GM08714 (cell line): Measurements from ENCODE around the gene FANCE.
A peak's percentile ranks its signal among the peaks of the same experiment; 100 is the strongest.

ENCODE experiments used
- H3K4me3 ChIP-seq: fragments of 200-500 bp; sonication (Bioruptor generic); 2 replicates; pipeline ENCODE4 v1.5.1; 2014; ENCODE audit warnings: mild to moderate bottlenecking, low read length, inconsistent platforms
- ZNF274 ChIP-seq: IDR thresholded peaks from 2 replicates; pipeline ENCODE4 v1.6.1; 2012; ENCODE audit warnings: mild to moderate bottlenecking, low read depth, low read length

FANCE gene

DNA sequence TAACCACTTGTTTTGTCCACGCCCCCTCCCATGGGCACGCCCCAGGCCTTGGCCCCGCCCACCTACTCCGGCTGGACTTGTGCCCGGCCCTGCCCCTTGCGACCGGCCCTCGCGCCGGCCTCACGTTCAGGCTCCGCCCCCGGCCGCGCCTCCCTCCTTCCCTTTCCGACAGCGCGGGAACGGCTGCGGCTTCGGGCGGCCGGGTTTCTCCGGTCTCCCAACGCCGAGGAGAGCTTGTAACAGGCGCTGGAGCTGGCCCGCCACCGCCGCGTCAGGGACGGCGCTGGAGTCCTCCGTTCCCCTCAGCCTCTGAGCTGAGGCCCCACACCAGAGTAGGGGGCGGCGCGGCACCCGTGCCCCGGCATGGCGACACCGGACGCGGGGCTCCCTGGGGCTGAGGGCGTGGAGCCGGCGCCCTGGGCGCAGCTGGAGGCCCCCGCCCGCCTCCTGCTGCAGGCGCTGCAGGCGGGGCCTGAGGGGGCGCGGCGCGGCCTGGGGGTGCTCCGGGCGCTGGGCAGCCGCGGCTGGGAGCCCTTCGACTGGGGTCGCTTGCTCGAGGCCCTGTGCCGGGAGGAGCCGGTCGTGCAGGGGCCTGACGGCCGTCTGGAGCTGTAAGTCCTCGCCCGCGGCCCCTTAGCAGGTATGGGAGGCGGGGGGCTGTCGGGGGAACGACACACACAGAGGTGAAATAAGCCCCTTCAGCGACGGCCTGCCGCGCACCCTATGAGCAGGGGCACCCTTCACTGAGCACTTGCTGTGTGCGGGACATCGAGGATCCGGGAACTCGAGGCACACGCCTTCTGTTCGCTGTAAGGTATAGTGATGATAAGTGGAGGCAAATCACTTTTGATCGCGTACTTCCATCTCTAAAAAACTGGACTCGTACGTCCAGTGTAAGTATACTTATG is at the start of gene FANCE:
FANCE (plus strand) TSS at position 156 of the 908 bp plus-strand sequence; CDS start at position 364, 208 bp downstream.
- no peak for TF ChIP-seq ZNF274
- peak within 1 kb of the TSS; percentile 93 for H3K4me3 ChIP-seq

GRCh38 chr6:35402856-35403191 is 49.3 kb upstream of the FANCE start:
- H3K4me3 ChIP-seq = no peak overlapping the region
- TF ChIP-seq ZNF274 = no peak

DNA sequence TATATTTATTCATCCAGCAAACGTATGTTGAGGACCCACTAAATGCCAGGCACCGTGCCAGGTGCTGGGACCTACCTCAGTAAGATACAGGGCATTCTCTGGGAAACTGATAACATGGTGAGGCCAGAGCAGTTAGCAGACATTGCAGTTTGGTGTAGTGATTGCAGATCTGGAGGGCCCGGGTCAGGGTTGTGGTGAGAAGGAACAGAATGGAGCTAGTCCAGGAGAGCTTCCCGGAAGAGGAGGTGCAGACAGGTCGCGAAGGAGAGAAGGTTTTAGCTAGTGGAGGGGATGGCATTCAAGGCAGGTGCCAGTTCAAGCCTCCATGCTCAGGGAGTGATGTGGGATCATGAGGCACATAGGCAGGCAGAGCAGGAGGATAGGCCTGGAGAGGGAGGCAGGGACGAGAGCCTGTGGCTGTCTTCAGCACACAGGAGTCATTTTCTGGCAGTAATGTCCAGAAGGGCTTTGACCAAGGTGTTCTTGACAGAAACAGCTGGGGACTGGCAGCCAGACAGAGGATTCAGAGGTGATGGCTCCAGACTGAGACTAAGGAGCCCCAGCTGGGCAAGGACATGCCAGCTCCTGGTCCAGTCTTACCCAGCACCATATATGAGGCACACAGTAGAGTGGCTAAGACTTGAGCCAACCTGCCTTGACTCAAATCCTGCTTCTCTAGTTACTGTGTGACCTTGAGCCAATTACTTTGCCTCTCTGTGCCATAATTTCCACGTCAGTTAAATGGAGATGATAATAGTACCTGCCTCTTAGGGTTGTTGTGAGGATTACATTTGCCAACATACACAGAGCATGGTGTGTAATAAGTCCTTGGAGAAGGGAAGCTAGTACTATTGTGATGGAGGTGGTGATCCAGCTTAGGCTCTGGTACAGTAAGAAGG is 48.3 kb upstream of the FANCE start:
- H3K4me3 ChIP-seq = no peak overlapping the region
- TF ChIP-seq ZNF274 = no peak

- H3K4me3 ChIP-seq = no peak overlapping the region
- no peak for TF ChIP-seq ZNF274
Observed at GRCh38 chr6:35406711-35407485, 45.2 kb upstream of the FANCE start.

- no peak for TF ChIP-seq ZNF274
- no peak overlapping the region for H3K4me3 ChIP-seq
Observed at GRCh38 chr6:35409245-35409644, 42.9 kb upstream of the FANCE start.

DNA sequence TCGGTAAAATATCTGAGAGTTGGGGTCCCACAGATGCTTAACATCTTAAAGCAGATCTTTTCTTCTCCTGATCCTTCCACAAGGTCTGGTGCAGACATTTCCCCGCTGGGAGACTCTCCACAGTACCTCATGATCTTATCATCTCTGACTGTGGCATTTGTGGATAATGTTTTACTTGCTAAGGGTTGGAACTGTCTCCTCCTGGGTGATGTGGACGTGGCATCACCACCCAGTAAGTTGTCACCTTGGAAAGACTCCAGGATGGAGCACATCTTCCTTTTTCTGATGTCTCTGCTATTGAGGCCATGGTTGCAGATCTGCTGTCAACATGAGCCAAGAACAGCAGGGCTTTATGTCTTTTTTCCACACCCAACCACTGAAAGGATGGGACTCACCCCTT is 42.0 kb upstream of the FANCE start:
- no peak for TF ChIP-seq ZNF274

GRCh38 chr6:35411066-35411465 is 41.1 kb upstream of the FANCE start:
- no peak overlapping the region for H3K4me3 ChIP-seq
- TF ChIP-seq ZNF274 = no peak

More for the DNA sequence above, 42.0 kb upstream of the FANCE start:
- H3K4me3 ChIP-seq = no peak overlapping the region

- TF ChIP-seq ZNF274 = no peak
- H3K4me3 ChIP-seq = no peak overlapping the region
Observed at GRCh38 chr6:35412102-35412501, 40.0 kb upstream of the FANCE start.

DNA sequence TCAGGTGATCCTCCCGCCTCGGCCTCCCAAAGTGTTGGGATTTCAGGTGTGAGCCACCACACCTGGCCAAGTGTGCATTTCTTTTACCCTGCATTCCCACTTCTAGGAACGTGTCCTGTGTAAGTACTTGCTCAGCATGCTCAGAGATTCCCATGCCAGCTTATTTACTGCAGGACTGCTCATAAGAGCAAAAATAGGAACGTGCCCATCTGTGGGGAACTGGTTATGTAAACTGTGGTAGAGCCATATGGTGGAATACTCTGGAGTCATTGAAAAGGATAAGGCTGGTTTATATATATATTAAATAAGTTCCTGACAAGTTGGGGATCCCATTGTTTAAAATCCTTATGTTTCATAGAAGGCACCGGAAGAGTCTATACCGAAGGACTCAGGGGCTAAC is 38.2 kb upstream of the FANCE start:
- TF ChIP-seq ZNF274 = no peak
- no peak overlapping the region for H3K4me3 ChIP-seq

GRCh38 chr6:35415065-35415891 is 36.9 kb upstream of the FANCE start:
- TF ChIP-seq ZNF274 = no peak
- H3K4me3 ChIP-seq = no peak overlapping the region

GRCh38 chr6:35417979-35418661 is 34.0 kb upstream of the FANCE start:
- TF ChIP-seq ZNF274 = no peak
- H3K4me3 ChIP-seq = no peak overlapping the region

GRCh38 chr6:35419417-35419816 is 32.7 kb upstream of the FANCE start:
- TF ChIP-seq ZNF274 = no peak
- H3K4me3 ChIP-seq = no peak overlapping the region

DNA sequence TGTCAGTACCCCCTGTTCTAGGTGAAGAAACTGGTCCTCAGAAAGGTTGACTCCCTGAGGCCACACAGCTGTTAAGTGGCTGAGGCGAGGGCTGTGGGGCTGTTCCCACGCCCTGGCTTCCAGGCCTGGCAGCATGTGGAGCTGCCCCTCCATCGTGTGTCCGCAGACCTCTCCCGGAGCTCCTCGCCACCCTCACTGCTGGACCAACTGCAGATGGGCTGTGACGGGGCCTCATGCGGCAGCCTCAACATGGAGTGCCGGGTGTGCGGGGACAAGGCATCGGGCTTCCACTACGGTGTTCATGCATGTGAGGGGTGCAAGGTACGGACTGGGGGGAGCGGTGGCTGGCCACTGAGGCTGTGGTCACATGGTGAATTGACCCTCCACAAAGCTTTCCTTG is 32.2 kb upstream of the FANCE start:
- no peak overlapping the region for H3K4me3 ChIP-seq
- TF ChIP-seq ZNF274 = no peak
